Measurements from ENCODE around the gene CEP43.

CEP43 gene

DNA sequence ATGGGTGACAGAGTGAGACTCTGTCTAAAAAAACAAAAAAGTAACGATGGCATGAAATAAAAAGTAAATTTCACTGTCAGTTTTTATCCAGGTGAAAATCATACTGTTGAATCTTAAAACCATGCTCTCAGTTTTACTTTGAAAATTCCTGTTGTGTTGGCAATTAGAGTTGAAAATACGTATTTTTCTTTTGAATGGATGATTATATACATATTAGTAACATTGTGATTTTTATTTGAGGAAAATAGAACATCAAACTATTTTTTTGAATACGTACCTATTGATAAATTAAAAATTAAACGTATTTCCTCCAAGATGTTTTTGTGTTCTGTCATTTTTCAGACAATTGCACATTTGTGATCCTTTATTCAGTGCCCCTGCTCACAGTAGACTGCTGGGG lies 14.7 kb downstream of the CEP43 start:
- DNase-seq (ENCODE audit: low read depth): no peak

DNA sequence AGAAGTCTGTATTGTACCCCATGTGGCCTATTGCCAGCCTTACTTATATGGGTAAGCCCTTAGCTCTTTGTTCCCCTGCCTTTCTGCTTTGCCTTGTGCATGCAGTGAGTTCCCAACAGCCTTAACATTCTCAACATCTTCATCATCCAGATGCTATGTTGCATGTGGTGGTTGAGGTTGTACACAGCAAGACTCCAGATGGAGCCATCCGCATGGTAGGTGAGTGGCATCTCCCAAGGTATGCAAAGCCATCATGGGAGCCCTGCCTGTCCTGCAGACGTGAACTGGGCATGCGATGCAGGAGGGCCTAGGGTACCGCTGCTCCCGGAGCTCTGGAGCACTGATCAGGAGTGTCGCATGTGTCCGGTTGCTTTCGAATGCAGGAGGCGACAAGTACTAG lies 16.1 kb downstream of the CEP43 start:
- no peak for DNase-seq (ENCODE audit: low read depth)

DNA sequence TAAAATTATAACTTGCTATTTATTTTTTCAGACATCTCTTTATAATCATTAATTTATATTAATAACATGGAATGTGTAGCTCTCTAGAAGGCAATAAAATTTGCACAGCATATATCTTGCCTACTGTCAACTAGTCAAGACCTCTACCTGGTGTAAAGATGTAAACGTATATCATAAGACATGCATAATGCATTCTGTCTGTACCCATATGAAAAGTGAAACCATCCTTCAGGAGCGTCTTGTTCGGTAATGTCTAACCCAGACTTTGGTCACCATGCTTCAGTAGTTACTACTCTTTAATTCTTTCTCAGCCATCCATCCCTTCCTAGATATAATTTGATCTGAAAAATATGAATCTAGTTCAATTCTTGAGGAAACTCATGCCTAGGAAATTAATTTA lies 21.0 kb downstream of the CEP43 start:
- no peak for DNase-seq (ENCODE audit: low read depth)

DNA sequence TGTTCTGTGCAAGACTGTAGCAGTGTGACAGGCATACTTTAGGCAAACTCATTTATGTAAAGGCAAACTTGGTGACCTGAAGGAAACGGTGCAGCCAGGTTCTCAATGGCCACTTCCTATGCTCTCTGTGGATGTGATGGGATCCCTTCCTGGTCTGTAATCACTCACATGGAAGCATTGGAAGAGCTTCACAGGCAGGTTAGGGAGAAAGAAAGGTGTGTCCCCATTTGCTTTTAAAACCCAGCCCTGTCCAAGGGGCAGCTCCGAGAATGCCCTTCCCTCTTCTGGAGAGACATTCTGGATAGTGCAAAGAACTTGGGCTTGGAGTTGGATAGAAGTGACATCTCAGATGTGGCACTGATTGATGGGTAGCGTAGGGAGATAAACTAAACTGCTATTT lies 28.1 kb downstream of the CEP43 start:
- DNase-seq (ENCODE audit: low read depth): no peak

DNA sequence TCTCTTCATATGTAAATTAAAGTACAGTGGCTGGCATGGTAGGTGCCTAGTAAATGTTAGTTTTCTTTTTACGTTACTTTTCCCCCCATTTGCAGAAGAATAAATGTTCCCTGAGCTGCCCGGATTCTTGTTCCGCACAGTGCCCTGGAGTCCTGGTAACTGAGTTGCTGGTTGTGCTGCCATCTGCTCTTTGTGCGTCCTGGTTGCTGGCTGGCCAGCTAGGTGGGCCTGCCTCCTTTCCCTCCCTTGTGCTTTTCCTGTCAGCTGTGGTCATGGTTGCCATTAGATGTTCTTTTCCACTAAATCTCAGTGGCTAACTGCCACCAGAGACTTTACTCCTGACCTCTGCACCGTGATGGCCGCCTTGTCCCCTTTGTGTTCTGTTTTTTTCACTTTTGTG lies 28.6 kb downstream of the CEP43 start:
- DNase-seq (ENCODE audit: low read depth): no peak

DNA sequence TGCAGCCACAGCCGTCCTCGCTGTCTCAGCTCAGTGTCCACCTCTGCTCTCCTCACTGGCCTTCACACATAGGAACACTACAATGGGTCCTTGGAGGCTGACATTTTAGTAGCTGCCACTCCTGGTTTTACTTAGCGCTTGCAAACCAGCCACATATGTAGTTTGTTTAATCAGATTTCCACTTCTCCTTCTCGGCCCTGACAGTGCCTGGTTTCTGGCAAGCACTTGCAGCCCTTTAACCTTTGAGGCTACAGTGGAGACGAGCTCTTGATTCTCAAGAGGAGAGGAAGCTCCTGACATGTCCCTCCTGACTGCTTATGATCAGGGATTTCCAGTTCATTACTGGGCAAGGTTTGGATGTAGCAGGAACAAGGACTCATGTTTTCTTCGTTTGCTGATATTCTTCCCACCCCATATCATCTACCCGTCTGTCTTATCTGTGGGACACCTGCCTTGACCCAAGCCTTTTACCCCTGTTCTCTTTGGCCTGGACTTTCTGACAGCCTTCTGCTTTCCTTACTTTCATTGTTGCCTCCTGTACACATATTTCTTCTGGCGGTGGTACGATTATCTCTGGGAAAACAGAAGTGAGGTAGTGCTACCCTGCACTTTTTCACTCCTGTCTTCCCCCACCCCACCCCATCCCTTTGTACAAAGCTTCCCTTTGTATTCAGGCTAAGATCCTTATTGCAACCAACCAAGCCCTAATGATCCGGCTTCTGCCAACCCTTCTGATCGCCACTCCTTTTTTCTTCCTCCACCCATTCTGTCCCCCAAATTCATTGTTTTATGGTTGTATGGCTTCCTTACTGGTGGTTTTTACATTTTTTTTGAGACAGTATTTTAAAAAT lies 31.2 kb downstream of the CEP43 start:
- DNase-seq (ENCODE audit: low read depth): no peak

DNA sequence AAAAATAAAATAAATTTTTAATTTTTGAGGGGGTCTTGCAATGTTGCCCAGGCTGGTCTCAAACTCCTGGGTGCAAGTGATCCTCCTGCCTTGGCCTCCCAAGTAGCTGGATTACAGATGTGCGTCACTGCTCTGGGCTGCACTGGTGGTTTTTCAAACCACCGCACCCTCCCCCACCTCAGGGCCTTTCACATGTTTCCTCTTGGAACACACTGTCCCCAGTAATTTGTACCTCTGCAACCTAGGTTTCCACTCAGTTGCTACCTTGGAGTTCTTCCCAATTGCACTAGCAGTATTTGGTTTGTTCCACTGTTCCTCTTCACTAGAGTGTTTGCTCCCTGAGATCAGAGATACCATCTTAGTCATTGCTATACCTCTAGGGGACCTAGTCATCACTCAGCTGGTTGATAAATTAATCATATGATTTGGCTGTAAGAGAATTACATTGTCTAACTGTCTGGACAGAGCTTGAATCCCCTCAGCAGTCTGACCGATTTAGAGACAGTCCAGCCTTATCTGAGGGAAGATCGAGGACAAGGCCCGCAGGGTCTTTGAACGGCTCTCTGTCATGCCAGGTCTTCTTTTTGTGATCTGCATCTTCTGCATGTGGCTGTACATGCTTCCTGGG lies 32.0 kb downstream of the CEP43 start:
- DNase-seq (ENCODE audit: low read depth): no peak

DNA sequence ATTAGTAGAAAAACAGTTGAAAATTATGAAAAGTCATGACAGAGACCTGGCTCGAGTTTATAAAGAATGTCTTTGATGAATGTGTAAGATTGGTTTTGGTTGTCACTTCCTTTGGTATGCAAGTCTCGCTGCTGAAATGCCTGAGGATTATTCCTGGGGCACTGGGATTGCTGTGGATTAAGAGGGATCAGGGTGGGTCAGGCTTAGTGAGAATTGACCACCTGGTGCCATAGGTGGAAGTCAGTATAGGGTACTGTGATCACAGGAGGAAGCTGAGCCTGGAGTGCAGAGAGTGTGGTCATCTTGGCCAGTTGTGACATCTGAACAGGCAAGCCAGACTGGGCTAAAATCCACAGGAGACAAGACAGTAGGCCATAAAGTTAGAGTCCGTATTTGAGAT lies 34.9 kb downstream of the CEP43 start:
- no peak for DNase-seq (ENCODE audit: low read depth)

DNA sequence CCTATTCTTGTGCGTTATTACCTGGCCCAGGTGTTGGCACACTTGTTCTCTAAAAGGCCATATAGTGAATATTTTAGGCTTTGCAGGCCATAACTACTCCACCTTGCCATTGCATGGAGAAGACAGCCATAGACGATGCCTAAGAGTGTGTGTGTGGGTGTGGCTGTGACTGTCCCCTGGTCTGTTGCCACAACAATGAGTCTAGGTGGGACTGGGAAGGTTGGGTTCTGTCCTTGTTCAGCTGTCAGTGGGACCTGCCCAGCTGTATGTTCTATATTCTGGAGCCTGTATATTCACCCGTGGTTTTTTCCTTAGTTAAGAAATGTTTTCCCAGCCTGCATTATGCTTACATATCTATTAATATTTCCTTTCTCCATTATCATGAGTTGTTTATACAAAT lies 38.6 kb downstream of the CEP43 start:
- no peak for DNase-seq (ENCODE audit: low read depth)

DNA sequence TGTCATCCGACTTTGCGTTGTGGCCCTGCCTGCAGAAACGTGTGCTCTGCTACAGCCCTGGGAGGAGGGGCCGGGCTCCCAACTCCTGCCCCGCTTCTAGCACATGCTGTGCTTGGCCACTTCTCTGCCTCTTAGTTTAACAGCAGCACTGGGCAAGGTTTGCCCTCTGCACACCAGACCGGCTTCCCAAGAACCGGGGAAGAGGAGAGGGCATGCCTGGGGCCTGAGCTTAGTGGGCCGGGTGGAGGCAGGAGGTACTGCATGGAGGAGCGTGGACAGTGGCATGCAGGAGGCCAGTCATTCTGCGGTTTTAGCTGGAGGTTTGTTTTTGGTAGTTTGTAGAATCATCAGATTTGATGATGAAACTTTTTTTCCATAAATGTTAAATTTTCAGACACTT lies 45.5 kb downstream of the CEP43 start:
- DNase-seq (ENCODE audit: low read depth): no peak

DNA sequence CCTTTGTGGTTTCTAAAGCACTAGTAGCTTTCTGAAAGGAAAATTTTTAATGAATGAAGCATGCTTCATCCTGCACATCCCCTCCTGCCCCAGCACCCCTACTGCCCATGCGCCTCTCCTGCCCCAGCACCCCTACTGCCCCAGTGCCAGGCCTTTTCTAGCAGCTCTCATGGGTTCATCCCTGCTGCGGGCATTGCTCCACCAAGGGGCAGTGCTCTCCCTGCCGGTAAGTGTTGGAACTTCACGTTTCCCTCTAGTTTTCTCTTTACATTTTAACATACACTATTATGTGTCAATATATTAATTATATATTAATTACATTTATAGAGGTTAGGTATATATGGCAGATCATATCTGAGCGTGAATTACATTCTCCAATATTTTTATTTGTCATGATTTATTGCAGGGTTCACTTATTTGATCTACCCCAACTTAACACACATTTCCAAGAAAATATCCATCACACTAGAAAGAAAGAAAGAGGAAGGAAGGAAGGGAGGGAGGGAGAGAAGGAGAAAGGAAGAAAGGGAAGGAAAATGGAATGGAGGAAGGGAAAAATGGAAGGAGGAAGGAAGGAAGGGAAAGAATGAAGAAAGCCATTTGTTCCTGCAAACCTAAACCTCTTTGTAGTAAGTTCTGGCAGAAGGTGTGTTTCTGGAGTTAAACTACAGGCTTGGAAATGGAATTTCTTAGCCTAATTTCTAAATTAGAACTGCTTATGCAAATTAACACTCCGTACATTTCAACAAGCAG lies 46.8 kb downstream of the CEP43 start:
- no peak for DNase-seq (ENCODE audit: low read depth)

DNA sequence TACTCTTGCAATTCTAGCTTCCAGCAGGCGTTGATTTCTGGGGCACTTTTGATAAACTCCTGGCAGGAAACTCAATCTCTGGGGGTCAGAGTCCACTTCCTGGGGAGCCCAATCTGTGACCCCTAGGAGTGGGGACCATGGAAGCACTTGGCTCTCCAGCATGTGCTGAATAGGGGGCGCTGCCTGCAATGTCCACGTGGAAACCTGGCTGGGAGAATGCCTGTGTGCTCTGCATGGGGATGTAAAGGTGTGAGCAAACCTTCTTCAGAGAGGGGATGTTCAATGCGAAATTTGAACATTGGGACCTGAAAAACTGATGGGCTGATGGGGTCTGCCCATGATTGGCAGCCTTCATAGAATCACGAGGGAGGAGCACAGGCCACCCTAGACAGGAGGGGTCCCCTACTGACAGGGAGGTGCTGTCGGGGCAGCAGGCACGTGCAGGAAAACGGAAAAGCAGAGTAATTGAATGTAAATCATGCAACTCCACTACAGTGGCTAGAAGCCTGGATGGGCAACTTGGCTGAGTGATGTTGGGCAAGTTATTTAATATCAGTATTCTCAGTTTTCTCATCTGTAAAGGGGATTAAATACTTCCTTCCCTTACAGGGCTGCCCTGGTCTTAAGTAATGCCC lies 47.8 kb downstream of the CEP43 start:
- DNase-seq (ENCODE audit: low read depth): no peak

DNA sequence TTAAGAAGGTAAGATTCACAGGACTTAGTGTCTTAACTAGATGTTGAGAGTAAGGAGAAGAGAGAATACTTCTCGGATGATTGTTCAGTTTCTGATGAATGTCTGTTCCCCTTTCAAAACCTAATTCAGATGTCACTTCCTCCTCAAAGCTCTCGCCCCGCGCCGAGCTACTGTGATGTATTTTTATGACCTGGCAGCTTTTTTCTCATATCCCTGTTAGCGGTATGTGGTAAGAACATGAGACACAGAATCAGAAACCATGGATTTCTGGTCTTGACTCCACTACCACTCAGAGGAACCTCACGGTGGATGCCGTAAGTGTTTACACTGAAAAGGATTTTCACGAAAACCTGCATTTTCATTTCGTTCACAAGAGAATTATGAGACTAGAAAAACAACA lies 48.4 kb downstream of the CEP43 start:
- DNase-seq (ENCODE audit: low read depth): no peak

Measured in CMK (cell line).